Fibroblast of villous mesenchyme (primary cell): Measurements from ENCODE around the gene ACOX3. TPM values are rescaled to one million over a fixed set of nuclear protein-coding genes. Genes with fewer than 3 reads are reported as not detected.
"Not testable (repeated sequence)": the region's sequence is repeated elsewhere in the genome, so short reads cannot be mapped to it uniquely, and the experiment has no call there.

Experiments
- DNase-seq: peaks from one replicate; pipeline ENCODE4 v3.0.0-alpha.2; 2010; ENCODE audit warnings: low read depth
- H3K4me3 ChIP-seq: 2 replicates; pipeline ENCODE4 v1.5.1; 2011; ENCODE audit warnings: low read depth, mild to moderate bottlenecking, low read length
- CTCF ChIP-seq: IDR thresholded peaks from 2 replicates; pipeline ENCODE4 v1.5.1; 2012; ENCODE audit warnings: low read depth, mild to moderate bottlenecking, low read length; ENCODE audit not compliant: insufficient read depth
- total RNA-seq: library from RNA; depleted of rRNA; stranded (reverse); fragments of >200 nt; gene quantifications from 2 replicates; pipeline ENCODE4 v1.2.3, GENCODE V29; 2012

Gene ACOX3
- total RNA-seq, 1 donor = 26.8 TPM

- no peak for TF ChIP-seq CTCF
- DNase-seq = no peak
- H3K4me3 ChIP-seq = peak overlapping the region; percentile 80
These were observed 13.3 kb downstream of the ACOX3 start for GRCh38 chr4:8427262-8427661.

GRCh38 chr4:8422786-8423185, 17.7 kb downstream of the ACOX3 start:
- H3K4me3 ChIP-seq = no peak overlapping the region
- no peak for TF ChIP-seq CTCF
- no peak for DNase-seq

GRCh38 chr4:8422327-8422726, 18.2 kb downstream of the ACOX3 start:
- no peak for TF ChIP-seq CTCF
- no peak overlapping the region for H3K4me3 ChIP-seq
- DNase-seq = no peak

- not testable (repeated sequence) for H3K4me3 ChIP-seq, DNase-seq
These were observed 20.4 kb downstream of the ACOX3 start for GRCh38 chr4:8420151-8420550.

- DNase-seq = peak; percentile 71
- TF ChIP-seq CTCF = no peak
These were observed 21.1 kb downstream of the ACOX3 start for GRCh38 chr4:8419222-8420041.

GRCh38 chr4:8417071-8417614, 23.4 kb downstream of the ACOX3 start:
- no peak for TF ChIP-seq CTCF
- no peak for DNase-seq
- no peak overlapping the region for H3K4me3 ChIP-seq

More at GRCh38 chr4:8419222-8420041, 21.1 kb downstream of the ACOX3 start:
- H3K4me3 ChIP-seq = no peak overlapping the region

GRCh38 chr4:8414377-8414776, 26.1 kb downstream of the ACOX3 start:
- TF ChIP-seq CTCF = no peak
- no peak for DNase-seq
- H3K4me3 ChIP-seq = no peak overlapping the region
